IPS-18c (cell line): ENCODE measurements around the gene APBB2.
A peak's percentile ranks its signal among the peaks of the same experiment; 100 is the strongest.

ENCODE experiments used
- H3K4me3 ChIP-seq: 2 replicates; pipeline ENCODE4 v1.7.0; 2013; ENCODE audit warnings: low read depth, mild to moderate bottlenecking, low read length, moderate library complexity; ENCODE audit not compliant: insufficient read depth
- H3K9me3 ChIP-seq: one replicate; pipeline ENCODE4 v1.6.1; 2013; ENCODE audit warnings: mild to moderate bottlenecking, low read length, moderate library complexity; ENCODE audit not compliant: control insufficient read depth, insufficient read depth

The APBB2 gene

DNA sequence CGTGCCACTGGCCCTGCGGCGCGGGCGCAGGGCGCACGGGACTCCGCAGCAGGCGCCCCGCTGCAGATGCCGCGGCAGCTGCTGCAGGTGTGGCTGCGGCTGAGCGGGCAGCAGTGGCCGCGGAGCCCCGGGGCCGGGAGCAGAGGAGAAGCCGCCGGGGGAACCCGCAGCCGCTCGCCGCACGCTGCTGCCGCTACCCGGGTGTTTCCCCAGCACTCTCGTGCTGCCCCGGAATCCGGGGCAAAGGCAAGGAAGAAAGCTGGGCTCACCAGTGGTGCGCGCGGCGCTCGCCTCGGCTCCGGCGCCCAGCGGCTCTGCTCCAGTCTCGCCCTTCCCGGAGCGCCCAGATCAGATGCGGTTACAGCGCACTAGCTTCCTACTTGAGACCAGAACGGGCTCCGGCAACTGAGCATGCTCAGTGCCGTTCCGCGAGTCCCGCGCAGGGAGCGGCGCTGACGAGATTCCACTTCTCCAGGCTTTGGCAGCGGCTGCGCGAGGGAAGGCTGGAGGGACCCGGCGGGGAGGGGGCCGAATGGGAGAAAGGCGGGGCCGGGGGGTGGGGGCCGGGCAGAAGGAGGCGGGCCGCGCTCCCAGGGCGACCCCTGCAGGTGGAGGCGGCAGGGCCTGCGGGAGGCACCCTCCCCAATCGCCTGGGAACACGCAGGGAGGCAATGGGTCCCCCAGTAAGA, at the start of gene APBB2:
Gene APBB2, minus strand, starts transcription at position 407 of the 689 bp plus-strand sequence. CDS start 181,288 bp downstream, outside the sequence.
- peak within 1 kb of the TSS; percentile 87 for H3K4me3 ChIP-seq

DNA sequence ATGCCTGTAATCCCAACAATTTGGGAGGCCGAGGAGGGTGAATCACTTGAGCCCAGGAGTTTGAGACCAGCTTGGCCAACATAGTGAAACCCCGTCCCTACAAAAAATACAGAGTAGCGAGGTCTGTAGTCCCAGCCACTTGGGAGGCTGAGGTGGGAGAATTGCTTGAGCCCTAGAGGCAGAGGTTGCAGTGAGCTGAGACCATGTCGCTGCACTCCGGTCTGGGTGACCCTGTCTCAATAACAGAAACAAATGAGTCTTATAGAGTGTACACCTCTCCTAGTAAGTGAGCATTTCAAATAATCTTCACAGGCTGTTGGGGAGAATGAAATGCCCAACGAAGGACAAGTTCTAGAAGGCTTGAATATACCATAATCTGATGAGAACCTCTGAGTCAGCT, 47.9 kb upstream of the APBB2 start:
- H3K4me3 ChIP-seq: no peak overlapping the region
- no peaks in the 10 kb centered on the region for H3K9me3 ChIP-seq

More for the DNA sequence above, at the start of gene APBB2:
- no peaks in the 10 kb centered on the region for H3K9me3 ChIP-seq

DNA sequence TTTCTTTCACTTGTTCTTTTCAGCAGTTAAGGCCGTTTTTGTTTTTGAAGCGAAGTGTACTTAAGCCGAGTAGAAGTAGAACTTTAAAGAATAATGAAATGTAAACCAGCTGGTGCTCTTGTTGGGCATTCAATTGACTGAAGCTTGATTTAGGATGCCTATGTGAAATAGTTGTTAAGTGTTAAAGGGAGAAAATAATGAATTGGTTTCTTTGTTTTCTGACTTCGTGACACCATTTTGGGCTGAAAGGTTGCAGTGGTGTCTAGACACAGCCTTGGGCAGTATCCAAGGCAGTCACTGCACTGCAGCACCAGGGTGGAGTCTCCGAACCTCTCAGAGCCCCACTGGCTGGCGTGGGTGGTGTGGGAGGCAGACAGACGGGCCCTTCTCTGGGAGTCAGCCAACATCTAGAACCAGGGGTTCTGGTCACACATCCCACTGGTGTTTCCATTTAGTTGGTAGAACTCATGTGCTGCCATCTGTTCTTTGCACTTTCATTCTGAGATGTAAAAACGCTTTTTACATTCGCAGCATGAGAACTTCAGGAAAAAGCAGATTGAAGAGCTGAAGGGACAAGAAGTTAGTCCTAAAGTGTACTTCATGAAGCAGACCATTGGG, 45.9 kb upstream of the APBB2 start:
- Histone ChIP-seq H3K9me3 (no peaks in the 10 kb centered on the region), H3K4me3 (no peak overlapping the region)

- H3K9me3 ChIP-seq: no peaks in the 10 kb centered on the region
- H3K4me3 ChIP-seq: peak overlapping the region; percentile 83; the same call in 1 of the 2 replicates
These were observed 44.4 kb upstream of the APBB2 start for GRCh38 chr4:41258783-41259182.

DNA sequence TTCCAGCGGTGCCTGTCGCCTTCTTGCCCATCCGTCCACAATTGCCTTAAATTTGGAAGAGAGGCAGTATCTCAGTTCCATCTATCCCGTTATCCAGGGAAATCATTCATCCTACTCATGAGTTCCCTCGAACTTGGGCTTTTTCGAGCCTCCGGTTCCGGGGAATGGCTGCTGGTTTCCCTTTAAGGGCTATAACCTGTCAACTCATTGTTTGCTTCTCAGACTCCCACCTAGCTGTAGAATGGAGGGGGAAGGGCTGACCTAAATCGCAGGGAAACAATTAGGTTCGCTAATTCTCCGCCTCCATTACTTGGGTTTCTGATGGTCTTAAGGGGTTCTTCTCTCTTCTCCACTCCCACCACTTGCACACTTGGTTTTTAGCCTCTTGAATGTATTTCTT, 43.6 kb upstream of the APBB2 start:
- Histone ChIP-seq H3K9me3 (no peaks in the 10 kb centered on the region), H3K4me3 (peak overlapping the region; percentile 83)

- H3K4me3 ChIP-seq: peak overlapping the region; percentile 83
- H3K9me3 ChIP-seq: no peaks in the 10 kb centered on the region
These were observed 43.0 kb upstream of the APBB2 start for GRCh38 chr4:41257257-41257901.

DNA sequence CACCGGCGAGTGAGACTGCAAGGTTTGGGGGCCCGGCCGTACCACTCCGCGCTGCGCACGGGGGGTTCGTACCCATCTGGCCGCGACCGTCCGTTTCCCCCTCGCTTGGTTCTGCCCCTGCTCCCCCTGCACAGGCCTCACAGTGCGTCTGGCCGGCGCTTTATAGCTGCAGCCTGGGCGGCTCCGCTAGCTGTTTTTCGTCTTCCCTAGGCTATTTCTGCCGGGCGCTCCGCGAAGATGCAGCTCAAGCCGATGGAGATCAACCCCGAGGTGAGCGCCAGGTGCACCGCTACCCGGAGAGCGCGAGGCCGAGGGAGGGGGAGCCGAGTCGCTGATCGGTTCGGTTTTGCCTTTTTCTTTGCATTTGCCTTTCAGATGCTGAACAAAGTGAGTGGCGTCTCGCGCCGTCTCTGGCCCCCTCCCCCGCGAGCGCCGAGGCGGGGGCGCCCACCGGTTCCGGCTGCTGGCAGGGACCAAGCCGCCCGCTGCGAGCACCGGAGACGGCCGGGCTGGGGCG, 42.5 kb upstream of the APBB2 start, which contains the start of gene UCHL1:
Gene UCHL1, plus strand, starts transcription at position 189 of the 517 bp plus-strand sequence. Its CDS starts 49 bp downstream, at position 238.
- H3K9me3 ChIP-seq: no peaks in the 10 kb centered on the region
- H3K4me3 ChIP-seq: peak within 1 kb of the TSS; percentile 83

GRCh38 chr4:41256131-41256739, 41.9 kb upstream of the APBB2 start:
- no peaks in the 10 kb centered on the region for H3K9me3 ChIP-seq
- peak overlapping the region; percentile 83; the same call in 1 of the 2 replicates for H3K4me3 ChIP-seq

DNA sequence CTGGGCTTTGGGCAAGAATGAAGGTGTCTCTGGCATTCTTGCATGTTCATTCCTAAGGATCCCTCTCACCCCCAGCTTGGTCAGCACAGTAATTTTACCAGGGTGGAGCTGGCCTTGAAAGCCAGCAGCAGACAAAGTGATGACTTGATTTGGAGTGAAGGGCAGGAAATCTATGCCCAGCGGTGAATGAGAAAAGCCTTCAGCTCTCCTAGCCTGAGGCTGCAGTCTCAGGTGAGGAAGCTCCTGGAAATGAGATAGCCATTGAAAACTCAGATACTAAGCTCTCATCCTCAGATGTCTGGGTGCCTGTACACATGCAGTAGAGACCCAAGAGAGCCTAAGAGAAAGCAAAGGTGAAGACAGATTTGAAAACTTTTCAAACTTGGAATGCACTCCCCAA, 31.6 kb upstream of the APBB2 start:
- H3K4me3 ChIP-seq: no peak overlapping the region

DNA sequence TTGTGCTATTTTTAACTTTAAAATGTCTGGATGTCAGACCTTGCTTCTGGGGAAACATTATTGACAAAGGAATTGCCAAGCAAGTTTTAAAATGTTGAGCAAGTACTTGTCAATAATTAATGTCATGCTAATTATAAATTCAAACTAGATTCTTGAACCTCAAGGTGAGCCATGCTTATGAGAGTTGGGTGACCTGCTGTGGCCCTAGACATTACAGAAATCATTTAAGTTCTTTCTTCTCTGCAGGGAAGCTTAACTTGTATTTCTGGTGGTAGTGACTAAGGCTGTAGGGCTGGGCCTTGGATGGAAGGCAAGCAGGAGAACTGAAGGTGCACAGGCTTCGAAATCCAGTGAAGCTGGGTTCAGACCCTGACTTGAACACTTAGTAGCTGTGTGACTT, 27.6 kb upstream of the APBB2 start:
- H3K4me3 ChIP-seq: no peak overlapping the region
- no peaks in the 10 kb centered on the region for H3K9me3 ChIP-seq

More for the DNA sequence above, 31.6 kb upstream of the APBB2 start:
- no peaks in the 10 kb centered on the region for H3K9me3 ChIP-seq

DNA sequence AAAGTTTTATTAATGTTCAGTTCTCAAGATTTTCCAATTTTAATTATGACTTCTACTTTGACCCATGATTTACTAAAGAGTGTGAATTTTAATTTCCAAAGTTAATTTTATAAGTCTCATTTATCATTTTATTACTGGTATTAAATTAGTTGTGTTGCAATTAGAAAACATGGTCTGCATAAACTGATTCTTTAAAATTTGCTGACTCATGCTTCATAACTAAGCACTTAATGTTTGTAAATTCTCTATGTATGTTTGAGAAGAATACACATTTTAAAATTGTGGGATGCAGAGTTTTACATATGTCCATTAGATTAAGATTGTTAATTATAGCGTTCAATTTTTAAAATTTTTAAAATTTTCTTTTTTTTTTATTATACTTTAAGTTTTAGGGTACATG, 22.2 kb upstream of the APBB2 start:
- Histone ChIP-seq H3K4me3 (no peak overlapping the region), H3K9me3 (peaks cover 2% of the 10 kb centered on the region)

DNA sequence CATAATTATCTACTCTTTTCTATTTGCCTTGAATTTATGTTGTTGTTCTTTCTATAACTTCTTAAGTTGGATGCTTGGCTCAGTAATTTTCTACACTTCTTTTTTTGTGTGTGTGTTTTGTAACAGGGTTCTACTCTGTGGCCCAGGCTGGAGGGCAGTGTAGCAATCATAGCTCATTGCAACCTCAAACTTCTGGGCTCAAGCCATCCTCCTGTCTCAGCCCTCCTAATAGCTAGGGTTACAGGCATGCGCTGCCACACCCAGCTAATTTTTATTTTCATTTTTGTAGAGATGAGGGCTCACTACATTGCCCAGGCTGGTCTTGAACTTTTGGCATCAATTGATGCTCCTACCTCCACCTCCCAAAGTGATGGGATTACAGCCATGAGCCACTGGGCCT, 21.7 kb upstream of the APBB2 start:
- H3K9me3 ChIP-seq: peaks cover 2% of the 10 kb centered on the region
- no peak overlapping the region for H3K4me3 ChIP-seq

GRCh38 chr4:41232856-41233255, 18.5 kb upstream of the APBB2 start:
- no peak overlapping the region for H3K4me3 ChIP-seq
- peaks cover 2% of the 10 kb centered on the region for H3K9me3 ChIP-seq

DNA sequence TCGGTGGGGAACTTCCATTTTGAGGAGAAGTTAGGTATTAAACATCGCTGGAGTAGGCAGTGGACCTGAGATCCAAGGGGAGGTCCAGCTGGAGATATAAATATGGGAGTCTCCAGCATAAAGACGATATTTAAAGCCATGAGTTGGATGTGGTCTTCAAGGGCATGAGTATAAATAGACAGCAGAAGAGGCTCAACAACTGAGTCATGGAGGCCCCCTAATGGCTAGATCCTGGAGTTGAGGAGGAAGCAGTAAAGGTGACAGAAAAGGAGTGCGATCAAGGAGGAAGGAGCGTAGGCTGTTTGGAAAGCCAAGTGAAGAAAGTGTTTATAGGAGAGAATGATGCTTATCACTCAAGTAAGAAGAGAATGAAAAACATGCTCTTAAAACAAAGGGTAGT, 18.1 kb upstream of the APBB2 start:
- Histone ChIP-seq H3K4me3 (no peak overlapping the region), H3K9me3 (peaks cover 2% of the 10 kb centered on the region)

DNA sequence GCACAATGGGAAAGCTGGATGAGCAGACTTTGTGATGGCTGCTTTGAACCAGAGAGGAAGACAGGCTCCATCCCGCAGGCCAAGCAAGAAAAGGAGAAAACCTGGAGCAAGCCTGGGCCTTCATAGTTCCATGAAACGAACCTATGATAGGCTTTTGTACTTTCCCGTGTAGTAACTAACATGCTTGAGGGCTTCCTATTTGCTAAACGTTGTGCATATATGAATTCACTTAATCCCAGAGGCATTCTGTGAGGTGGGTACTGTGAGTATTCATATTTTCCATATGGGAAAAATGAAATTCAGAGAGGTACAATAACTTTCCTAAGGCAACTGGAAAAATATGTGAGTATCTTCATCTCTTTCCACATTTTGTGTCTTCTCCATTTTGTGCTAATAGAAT, 13.6 kb upstream of the APBB2 start:
- no peak overlapping the region for H3K4me3 ChIP-seq
- no peaks in the 10 kb centered on the region for H3K9me3 ChIP-seq

DNA sequence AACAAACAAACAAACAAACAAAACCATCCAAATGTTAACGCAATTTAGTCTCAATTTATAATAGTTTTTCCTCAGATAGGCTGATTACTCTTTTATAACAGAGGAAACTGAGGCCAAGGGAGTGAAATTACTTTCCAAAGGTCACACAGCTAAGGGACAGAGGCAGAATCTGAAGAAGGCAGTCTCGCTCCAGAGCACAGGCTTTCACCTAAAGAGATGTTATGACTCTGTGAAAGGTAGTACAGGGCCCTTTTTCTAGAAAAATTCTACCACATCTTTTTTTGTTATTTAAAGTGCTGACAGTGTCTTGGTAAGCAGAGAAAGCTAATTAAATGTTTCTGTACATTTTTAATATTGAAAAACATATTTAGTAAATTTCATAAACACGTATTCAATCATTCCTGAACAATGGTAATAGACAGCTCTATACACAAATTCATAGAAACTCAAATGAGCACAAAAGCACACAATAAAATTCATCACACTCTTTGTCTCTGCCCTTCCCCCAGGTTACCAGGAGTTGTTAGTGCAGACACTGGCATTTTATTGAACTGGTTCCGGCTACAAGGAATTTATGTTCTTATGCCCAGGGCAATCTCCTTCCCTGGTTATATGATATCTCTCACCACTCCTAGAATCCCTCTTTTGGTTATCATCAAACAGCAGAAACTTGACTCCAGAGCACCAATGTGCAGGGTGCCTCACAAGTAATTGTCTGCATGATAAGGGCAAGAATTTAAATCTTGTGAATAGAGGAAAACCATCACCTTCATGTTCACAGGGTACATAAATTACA, 7.7 kb upstream of the APBB2 start:
- Histone ChIP-seq H3K4me3 (no peak overlapping the region), H3K9me3 (no peaks in the 10 kb centered on the region)

DNA sequence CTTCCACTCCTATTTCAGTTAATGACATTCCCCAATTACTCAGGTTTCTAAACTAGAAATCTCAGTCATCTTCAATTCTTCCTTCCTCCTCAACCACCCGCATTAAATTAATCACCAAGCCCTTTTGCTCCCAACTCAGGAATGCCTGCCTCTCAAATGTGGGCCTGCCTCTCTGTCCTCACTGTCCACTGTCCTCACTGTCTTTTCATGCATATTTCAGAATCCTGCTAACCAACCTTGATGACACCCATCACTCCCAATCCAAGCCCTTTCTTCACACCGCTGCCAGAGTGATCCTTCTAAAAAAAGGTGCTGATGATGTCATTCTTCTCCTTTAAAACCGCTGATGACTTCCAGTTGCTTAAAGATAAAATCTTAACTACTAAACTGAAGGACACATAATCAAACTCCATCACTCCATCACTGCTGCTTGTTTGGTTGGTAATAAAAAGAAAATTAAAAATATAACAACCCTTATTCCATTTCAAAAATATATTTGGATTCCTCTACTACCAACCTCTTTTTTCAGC, 5.1 kb upstream of the APBB2 start:
- no peak overlapping the region for H3K4me3 ChIP-seq

More for the DNA sequence above, 5.1 kb upstream of the APBB2 start:
- no peaks in the 10 kb centered on the region for H3K9me3 ChIP-seq
